IMR-90 (cell line): ENCODE measurements around the gene ADAM12. TPM values are rescaled to one million over a fixed set of nuclear protein-coding genes. Genes with fewer than 3 reads are reported as not detected.

Experiments used
- ATAC-seq: fragments of 200-7000 bp; cut with Tn5 transposase; 2 replicates; pipeline ENCODE4 v1.9.1; 2020; ENCODE audit warnings: low read depth, mild to moderate bottlenecking, moderate library complexity
- BruUV-seq: library from RNA; stranded (reverse); fragments of 400-500 nt; replicated peaks from 2 replicates; lab custom pipeline; 2021; lab: Mats Ljungman, UMichigan
- CTCF ChIA-PET: fragments of 300-600 bp; formaldehyde crosslinking; extraction: SDS; loops from one replicate; lab custom pipeline; 2021; ENCODE audit warnings: antibody characterized with exemption; lab: Yijun Ruan, JAX
- POLR2A ChIA-PET: fragments of 300-600 bp; sonication (Branson Sonifier 250); formaldehyde crosslinking; loops from one replicate; lab custom pipeline; 2022; ENCODE audit warnings: antibody characterized with exemption; ENCODE audit not compliant: unreplicated experiment; lab: Charles Lee
- DNase-seq: peaks from one replicate; pipeline ENCODE4 v3.0.0; 2013
- H2AFZ ChIP-seq: replicated peaks from 2 replicates; pipeline ENCODE3; 2013; ENCODE audit warnings: low read length, mild to moderate bottlenecking; ENCODE audit not compliant: poor library complexity
- H2AK5ac ChIP-seq: 2 replicates; pipeline ENCODE4 v1.6.1; 2013; ENCODE audit warnings: low read depth, low read length, inconsistent platforms
- H2AK9ac ChIP-seq: replicated peaks from 2 replicates; pipeline ENCODE3; 2013; ENCODE audit warnings: mild to moderate bottlenecking, low read depth, low read length, moderate library complexity; ENCODE audit not compliant: poor library complexity
- H2BK120ac ChIP-seq: 2 replicates; pipeline ENCODE4 v1.6.1; 2013; ENCODE audit warnings: low read depth, low read length, inconsistent platforms
- H2BK15ac ChIP-seq: 3 replicates; pipeline ENCODE4 v1.6.1; 2013; ENCODE audit warnings: low read depth, low read length, inconsistent platforms
- H2BK20ac ChIP-seq: 2 replicates; pipeline ENCODE4 v1.6.1; 2013; ENCODE audit warnings: low read depth, mild to moderate bottlenecking, inconsistent platforms, low read length, moderate library complexity
- H2BK5ac ChIP-seq: 2 replicates; pipeline ENCODE4 v1.6.1; 2013; ENCODE audit warnings: mild to moderate bottlenecking, low read depth, low read length, inconsistent platforms; ENCODE audit not compliant: poor library complexity, severe bottlenecking
- H3K14ac ChIP-seq: replicated peaks from 2 replicates; pipeline ENCODE4 v1.6.1; 2013; ENCODE audit warnings: low read depth, low read length, inconsistent platforms
- H3K18ac ChIP-seq: 2 replicates; pipeline ENCODE4 v1.6.1; 2013; ENCODE audit warnings: low read depth, low read length, control low read depth
- H3K23ac ChIP-seq: 2 replicates; pipeline ENCODE4 v1.6.1; 2013; ENCODE audit warnings: low read depth, low read length, inconsistent platforms
- H3K27ac ChIP-seq: 2 replicates; pipeline ENCODE4 v1.5.1; 2013; ENCODE audit warnings: mild to moderate bottlenecking, control low read depth, low read length; ENCODE audit not compliant: insufficient read depth
- H3K27me3 ChIP-seq: 2 replicates; pipeline ENCODE4 v1.6.1; 2013; ENCODE audit warnings: low read length; ENCODE audit not compliant: control insufficient read depth, insufficient read depth
- H3K36me3 ChIP-seq: 2 replicates; pipeline ENCODE4 v1.6.1; 2013; ENCODE audit warnings: low read length, mixed read lengths; ENCODE audit not compliant: control insufficient read depth, insufficient read depth
- H3K4ac ChIP-seq: 2 replicates; pipeline ENCODE4 v1.6.1; 2013; ENCODE audit warnings: low read depth, low read length, inconsistent platforms
- H3K4me1 ChIP-seq: 2 replicates; pipeline ENCODE4 v1.6.1; 2013; ENCODE audit warnings: low read length, mixed read lengths; ENCODE audit not compliant: control insufficient read depth, insufficient read depth
- H3K4me2 ChIP-seq: 2 replicates; pipeline ENCODE4 v1.6.1; 2013; ENCODE audit warnings: low read depth, mild to moderate bottlenecking, control low read depth, low read length, moderate library complexity
- H3K4me3 ChIP-seq: 2 replicates; pipeline ENCODE4 v1.5.1; 2013; ENCODE audit warnings: low read depth, mild to moderate bottlenecking, control low read depth, low read length, moderate library complexity; ENCODE audit not compliant: insufficient read depth
- H3K56ac ChIP-seq: 2 replicates; pipeline ENCODE4 v1.6.1; 2013; ENCODE audit warnings: low read length, inconsistent platforms; ENCODE audit not compliant: insufficient read depth; ENCODE audit errors: extremely low read depth
- H3K79me1 ChIP-seq, 2 experiments: 2 replicates each; pipeline ENCODE4 v1.6.1; 2013; ENCODE audit warnings: low read length in 2 of 2, inconsistent platforms in 1 of 2, low read depth in 1 of 2
- H3K9ac ChIP-seq: 2 replicates; pipeline ENCODE4 v1.6.1; 2013; ENCODE audit warnings: low read depth, low read length, control low read depth
- H3K9me1 ChIP-seq: 2 replicates; pipeline ENCODE4 v1.6.1; 2013; ENCODE audit warnings: low read length, inconsistent platforms; ENCODE audit not compliant: insufficient read depth
- H3K9me3 ChIP-seq: 2 replicates; pipeline ENCODE4 v1.6.1; 2013; ENCODE audit warnings: low read length; ENCODE audit not compliant: control insufficient read depth, insufficient read depth
- H4K20me1 ChIP-seq: 2 replicates; pipeline ENCODE4 v1.6.1; 2013; ENCODE audit warnings: low read length, inconsistent platforms; ENCODE audit not compliant: insufficient read depth
- H4K5ac ChIP-seq: 2 replicates; pipeline ENCODE4 v1.6.1; 2013; ENCODE audit warnings: mild to moderate bottlenecking, low read depth, low read length, control low read depth
- H4K8ac ChIP-seq, 2 experiments: 2 replicates each; pipeline ENCODE4 v1.6.1; 2013; ENCODE audit warnings: low read depth in 2 of 2, low read length in 2 of 2, control low read depth in 1 of 2, inconsistent platforms in 1 of 2
- H4K91ac ChIP-seq: 2 replicates; pipeline ENCODE4 v1.6.1; 2013; ENCODE audit warnings: low read depth, low read length, inconsistent platforms; ENCODE audit not compliant: insufficient read depth
- BHLHE40 ChIP-seq: fragments of 150-350 bp; IDR thresholded peaks from 2 replicates; pipeline ENCODE4 v1.6.1; 2016; ENCODE audit warnings: mild to moderate bottlenecking, low read depth, low read length
- CEBPB ChIP-seq: IDR thresholded peaks from 2 replicates; pipeline ENCODE4 v1.6.1; 2012; ENCODE audit warnings: low read depth, low read length, improper control_type of control experiment
- CHD1 ChIP-seq: IDR thresholded peaks from 2 replicates; pipeline ENCODE4 v1.6.1; 2012; ENCODE audit warnings: low read depth, low read length, improper control_type of control experiment
- MAZ ChIP-seq: IDR thresholded peaks from 2 replicates; pipeline ENCODE4 v1.6.1; 2012; ENCODE audit warnings: low read depth, mild to moderate bottlenecking, low read length, improper control_type of control experiment, moderate library complexity, borderline replicate concordance
- NFE2L2 ChIP-seq: fragments of 150-350 bp; IDR thresholded peaks from 2 replicates; pipeline ENCODE4 v1.6.1; 2016; ENCODE audit warnings: low read depth, mild to moderate bottlenecking, low read length
- POLR2A ChIP-seq: IDR thresholded peaks from 2 replicates; pipeline ENCODE4 v1.6.1; 2012; ENCODE audit warnings: mild to moderate bottlenecking, low read depth, low read length
- RFX5 ChIP-seq: IDR thresholded peaks from 2 replicates; pipeline ENCODE4 v1.8.0; 2012; ENCODE audit warnings: low read depth, mild to moderate bottlenecking, low read length, moderate library complexity
- SMC3 ChIP-seq: fragments of 150-350 bp; IDR thresholded peaks from 2 replicates; pipeline ENCODE4 v1.6.1; 2016; ENCODE audit warnings: low read depth, mild to moderate bottlenecking, antibody characterized with exemption, low read length, moderate library complexity
- WGBS, 2 experiments: methylation state at CpG; one replicate each; pipeline versions ENCODE4 v1.1.5 to v1.1.7; 2013; ENCODE audit warnings: missing lambda C conversion rate in 2 of 2; ENCODE audit not compliant: insufficient read length in 1 of 2; ENCODE audit errors: extremely low coverage in 2 of 2; 5-methylcytosine and 5-hydroxymethylcytosine counted together
- dilution Hi-C: fragments of 300-500 bp; cut with HindIII; formaldehyde crosslinking; loops from one replicate; pipeline ENCODE4 v1.14.3; 2018; ENCODE audit warnings: low sequenced_read_pairs; ENCODE audit not compliant: unreplicated experiment
- in situ Hi-C: fragments of 300-500 bp; cut with MboI; formaldehyde crosslinking; loops from 3 replicates; pipeline ENCODE4 v1.14.3; 2019; ENCODE audit warnings: low sequenced_read_pairs, inconsistent platforms, mixed read lengths
- intact Hi-C: fragments of 100-400 bp; cut with micrococcal nuclease; formaldehyde crosslinking; loops from 2 replicates; pipeline ENCODE4 v1.10.0; 2022
- polyA plus RNA-seq, 3 experiments: library from polyadenylated mRNA; depleted of rRNA; stranded (reverse); fragments of >200 nt; gene quantifications; 2 replicates each; pipeline ENCODE4 v1.2.3, GENCODE V29; 2012; ENCODE audit warnings: low replicate concordance in 1 of 3
- total RNA-seq: library from RNA; depleted of rRNA; stranded (reverse); fragments of >200 nt; gene quantifications from 2 replicates; pipeline ENCODE4 v1.2.3, GENCODE V29; 2012
- TF ChIP-seq, protein P1 (sequence below): fragments of 150-350 bp; IDR thresholded peaks from 2 replicates; pipeline ENCODE4 v1.6.1; 2017; ENCODE audit warnings: mild to moderate bottlenecking, antibody characterized with exemption, low read length, low read depth
- TF ChIP-seq, protein P2 (sequence below): fragments of 150-350 bp; IDR thresholded peaks from 2 replicates; pipeline ENCODE4 v1.6.1; 2016; ENCODE audit warnings: low read depth, mild to moderate bottlenecking, low read length, moderate library complexity, borderline replicate concordance
- TF ChIP-seq, protein P3 (sequence below): conservative IDR thresholded peaks from 2 replicates; pipeline ENCODE4 v1.5.1; 2012; ENCODE audit warnings: mild to moderate bottlenecking, low read depth, low read length, improper control_type of control experiment

The ADAM12 gene
- total and polyA plus RNA-seq, 2 of the 4 experiments (the other 2 are of a cell fraction), result 9.6 to 10.2 TPM

DNA sequence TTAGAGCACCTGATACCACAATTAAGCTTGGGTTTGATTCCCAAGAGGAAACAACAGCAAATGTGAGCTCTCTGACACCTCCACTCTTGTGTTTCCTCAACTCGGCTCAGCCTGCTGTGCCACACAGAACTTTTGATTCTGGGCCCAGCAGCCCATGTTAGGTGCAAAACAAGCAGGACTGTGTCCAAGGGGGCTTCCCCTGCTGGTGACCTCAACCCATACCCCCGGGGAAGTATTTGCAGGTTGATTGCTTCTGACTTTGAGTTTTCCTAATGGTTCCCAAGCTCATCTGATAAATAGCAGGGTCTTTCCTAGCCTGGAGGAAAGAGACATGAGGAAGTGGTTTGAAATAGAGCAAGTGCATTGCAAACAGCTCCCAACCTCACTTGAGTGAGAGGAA, 43.5 kb upstream of the ADAM12 start:
- Histone ChIP-seq H3K9me3 (no peaks in the 10 kb centered on the region), H3K4ac (no peak overlapping the region)

More for the DNA sequence above, 43.5 kb upstream of the ADAM12 start:
- Histone ChIP-seq H3K27me3 (peaks cover 13% of the 10 kb centered on the region), H4K20me1 (no peaks in the 10 kb centered on the region), H3K9ac (no peak overlapping the region), H2AK5ac (no peak overlapping the region), H3K9me1 (no peaks in the 10 kb centered on the region), H4K8ac (no peak overlapping the region), H4K91ac (no peak overlapping the region), H3K27ac (no peak overlapping the region), H2BK5ac (no peak overlapping the region), H3K4me2 (no peak overlapping the region), H3K23ac (no peak overlapping the region), H2AFZ (no peak overlapping the region), H3K14ac (no peak overlapping the region), H3K4me1 (no peaks in the 10 kb centered on the region), H3K56ac (no peak overlapping the region), H2BK20ac (no peak overlapping the region), H2BK15ac (no peak overlapping the region), H3K18ac (no peak overlapping the region), H2AK9ac (no peak overlapping the region), H4K5ac (no peak overlapping the region), H2BK120ac (no peak overlapping the region), H3K36me3 (no peaks in the 10 kb centered on the region), H3K79me1 (no peaks in the 10 kb centered on the region), H3K4me3 (no peak overlapping the region)
- ATAC-seq (no peak), DNase-seq (no peak)
- dilution Hi-C loops (no loop called here), intact Hi-C loops (no loop called here), in situ Hi-C loops (no loop called here)
- WGBS, 2 experiments, result no CpG with 5 or more reads among the region's 2 CpGs
- POLR2A ChIA-PET, result no interaction called here
- no TSS peak for BruUV-seq
- CTCF ChIA-PET, result no interaction called here
- TF ChIP-seq RFX5 (no peak), CEBPB (no peak), SMC3 (no peak), POLR2A (no peak), CHD1 (no peak), MAZ (no peak), BHLHE40 (no peak), NFE2L2 (no peak)
- TF ChIP-seq, protein P1, sequence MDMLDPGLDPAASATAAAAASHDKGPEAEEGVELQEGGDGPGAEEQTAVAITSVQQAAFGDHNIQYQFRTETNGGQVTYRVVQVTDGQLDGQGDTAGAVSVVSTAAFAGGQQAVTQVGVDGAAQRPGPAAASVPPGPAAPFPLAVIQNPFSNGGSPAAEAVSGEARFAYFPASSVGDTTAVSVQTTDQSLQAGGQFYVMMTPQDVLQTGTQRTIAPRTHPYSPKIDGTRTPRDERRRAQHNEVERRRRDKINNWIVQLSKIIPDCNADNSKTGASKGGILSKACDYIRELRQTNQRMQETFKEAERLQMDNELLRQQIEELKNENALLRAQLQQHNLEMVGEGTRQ, result no peak
- TF ChIP-seq, protein P2, sequence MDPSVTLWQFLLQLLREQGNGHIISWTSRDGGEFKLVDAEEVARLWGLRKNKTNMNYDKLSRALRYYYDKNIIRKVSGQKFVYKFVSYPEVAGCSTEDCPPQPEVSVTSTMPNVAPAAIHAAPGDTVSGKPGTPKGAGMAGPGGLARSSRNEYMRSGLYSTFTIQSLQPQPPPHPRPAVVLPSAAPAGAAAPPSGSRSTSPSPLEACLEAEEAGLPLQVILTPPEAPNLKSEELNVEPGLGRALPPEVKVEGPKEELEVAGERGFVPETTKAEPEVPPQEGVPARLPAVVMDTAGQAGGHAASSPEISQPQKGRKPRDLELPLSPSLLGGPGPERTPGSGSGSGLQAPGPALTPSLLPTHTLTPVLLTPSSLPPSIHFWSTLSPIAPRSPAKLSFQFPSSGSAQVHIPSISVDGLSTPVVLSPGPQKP, result no peak
- TF ChIP-seq, protein P3, sequence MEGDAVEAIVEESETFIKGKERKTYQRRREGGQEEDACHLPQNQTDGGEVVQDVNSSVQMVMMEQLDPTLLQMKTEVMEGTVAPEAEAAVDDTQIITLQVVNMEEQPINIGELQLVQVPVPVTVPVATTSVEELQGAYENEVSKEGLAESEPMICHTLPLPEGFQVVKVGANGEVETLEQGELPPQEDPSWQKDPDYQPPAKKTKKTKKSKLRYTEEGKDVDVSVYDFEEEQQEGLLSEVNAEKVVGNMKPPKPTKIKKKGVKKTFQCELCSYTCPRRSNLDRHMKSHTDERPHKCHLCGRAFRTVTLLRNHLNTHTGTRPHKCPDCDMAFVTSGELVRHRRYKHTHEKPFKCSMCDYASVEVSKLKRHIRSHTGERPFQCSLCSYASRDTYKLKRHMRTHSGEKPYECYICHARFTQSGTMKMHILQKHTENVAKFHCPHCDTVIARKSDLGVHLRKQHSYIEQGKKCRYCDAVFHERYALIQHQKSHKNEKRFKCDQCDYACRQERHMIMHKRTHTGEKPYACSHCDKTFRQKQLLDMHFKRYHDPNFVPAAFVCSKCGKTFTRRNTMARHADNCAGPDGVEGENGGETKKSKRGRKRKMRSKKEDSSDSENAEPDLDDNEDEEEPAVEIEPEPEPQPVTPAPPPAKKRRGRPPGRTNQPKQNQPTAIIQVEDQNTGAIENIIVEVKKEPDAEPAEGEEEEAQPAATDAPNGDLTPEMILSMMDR, result no peak
